ENCODE data around the gene GALNT10. TPM values are rescaled to one million over a fixed set of nuclear protein-coding genes. Genes with fewer than 3 reads are reported as not detected.

Gene GALNT10
- total and polyA plus RNA-seq, 2 of the 4 experiments (the other 2 are of a cell fraction), result 46.2 to 67.0 TPM

DNA sequence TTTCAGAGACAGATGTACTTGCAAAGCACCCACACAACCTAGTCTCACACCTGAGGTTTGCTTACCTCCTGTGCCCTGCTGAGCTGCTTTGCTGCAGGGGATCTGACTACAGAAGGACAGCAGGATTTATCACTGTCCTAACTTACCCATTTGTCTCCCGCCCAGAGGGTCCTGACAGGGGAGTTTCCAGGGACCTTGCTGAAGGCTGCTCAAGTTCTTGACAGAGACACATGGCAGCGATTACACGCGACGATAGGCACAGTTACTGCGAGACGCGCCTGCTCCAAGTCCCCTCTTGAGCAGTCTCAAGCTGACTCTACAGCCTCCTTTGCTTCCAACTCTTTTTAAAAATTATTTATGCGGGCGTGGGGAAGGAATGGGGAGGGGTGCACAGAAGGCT is 24.6 kb upstream of the GALNT10 start:
- no peaks in the 10 kb centered on the region for H3K79me1 ChIP-seq (ENCODE audit: low read depth in 1 of 2, low read length in 2 of 2)
- no peak overlapping the region for H3K23ac ChIP-seq (ENCODE audit: low read depth, low read length)
- no peak overlapping the region for H4K5ac ChIP-seq (ENCODE audit: low read depth, low read length)
- H2BK120ac ChIP-seq (ENCODE audit: low read depth, low read length), result no peak overlapping the region
- no peak for TF ChIP-seq NFE2L2 (IDR thresholded peaks at IDR 0.05; ENCODE audit: low read depth, low read length)
- no peak for TF ChIP-seq POLR2A (IDR thresholded peaks at IDR 0.05; ENCODE audit: low read depth, low read length)
- TF ChIP-seq, protein P1, sequence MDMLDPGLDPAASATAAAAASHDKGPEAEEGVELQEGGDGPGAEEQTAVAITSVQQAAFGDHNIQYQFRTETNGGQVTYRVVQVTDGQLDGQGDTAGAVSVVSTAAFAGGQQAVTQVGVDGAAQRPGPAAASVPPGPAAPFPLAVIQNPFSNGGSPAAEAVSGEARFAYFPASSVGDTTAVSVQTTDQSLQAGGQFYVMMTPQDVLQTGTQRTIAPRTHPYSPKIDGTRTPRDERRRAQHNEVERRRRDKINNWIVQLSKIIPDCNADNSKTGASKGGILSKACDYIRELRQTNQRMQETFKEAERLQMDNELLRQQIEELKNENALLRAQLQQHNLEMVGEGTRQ (IDR thresholded peaks at IDR 0.05; ENCODE audit: low read depth, low read length), result no peak
- TF ChIP-seq, protein P2, sequence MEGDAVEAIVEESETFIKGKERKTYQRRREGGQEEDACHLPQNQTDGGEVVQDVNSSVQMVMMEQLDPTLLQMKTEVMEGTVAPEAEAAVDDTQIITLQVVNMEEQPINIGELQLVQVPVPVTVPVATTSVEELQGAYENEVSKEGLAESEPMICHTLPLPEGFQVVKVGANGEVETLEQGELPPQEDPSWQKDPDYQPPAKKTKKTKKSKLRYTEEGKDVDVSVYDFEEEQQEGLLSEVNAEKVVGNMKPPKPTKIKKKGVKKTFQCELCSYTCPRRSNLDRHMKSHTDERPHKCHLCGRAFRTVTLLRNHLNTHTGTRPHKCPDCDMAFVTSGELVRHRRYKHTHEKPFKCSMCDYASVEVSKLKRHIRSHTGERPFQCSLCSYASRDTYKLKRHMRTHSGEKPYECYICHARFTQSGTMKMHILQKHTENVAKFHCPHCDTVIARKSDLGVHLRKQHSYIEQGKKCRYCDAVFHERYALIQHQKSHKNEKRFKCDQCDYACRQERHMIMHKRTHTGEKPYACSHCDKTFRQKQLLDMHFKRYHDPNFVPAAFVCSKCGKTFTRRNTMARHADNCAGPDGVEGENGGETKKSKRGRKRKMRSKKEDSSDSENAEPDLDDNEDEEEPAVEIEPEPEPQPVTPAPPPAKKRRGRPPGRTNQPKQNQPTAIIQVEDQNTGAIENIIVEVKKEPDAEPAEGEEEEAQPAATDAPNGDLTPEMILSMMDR (conservative IDR thresholded peaks at IDR 0.05; ENCODE audit: low read depth, low read length), result no peak
- no peak for TF ChIP-seq RAD21 (IDR thresholded peaks at IDR 0.05; ENCODE audit: low read length)
- TF ChIP-seq MXI1 (IDR thresholded peaks at IDR 0.05; ENCODE audit: borderline replicate concordance, low read depth, low read length), result no peak
- TF ChIP-seq, protein P3, sequence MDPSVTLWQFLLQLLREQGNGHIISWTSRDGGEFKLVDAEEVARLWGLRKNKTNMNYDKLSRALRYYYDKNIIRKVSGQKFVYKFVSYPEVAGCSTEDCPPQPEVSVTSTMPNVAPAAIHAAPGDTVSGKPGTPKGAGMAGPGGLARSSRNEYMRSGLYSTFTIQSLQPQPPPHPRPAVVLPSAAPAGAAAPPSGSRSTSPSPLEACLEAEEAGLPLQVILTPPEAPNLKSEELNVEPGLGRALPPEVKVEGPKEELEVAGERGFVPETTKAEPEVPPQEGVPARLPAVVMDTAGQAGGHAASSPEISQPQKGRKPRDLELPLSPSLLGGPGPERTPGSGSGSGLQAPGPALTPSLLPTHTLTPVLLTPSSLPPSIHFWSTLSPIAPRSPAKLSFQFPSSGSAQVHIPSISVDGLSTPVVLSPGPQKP (IDR thresholded peaks at IDR 0.05; ENCODE audit: borderline replicate concordance, low read depth, low read length), result no peak
- no peak for TF ChIP-seq MAFK (IDR thresholded peaks at IDR 0.05; ENCODE audit: low read depth, low read length)
- no peak for TF ChIP-seq RCOR1 (IDR thresholded peaks at IDR 0.05; ENCODE audit: insufficient replicate concordance, low read length)
- no peak for TF ChIP-seq MAZ (IDR thresholded peaks at IDR 0.05; ENCODE audit: borderline replicate concordance, low read depth, low read length)
- no peak for TF ChIP-seq FOS (IDR thresholded peaks at IDR 0.05; ENCODE audit: low read depth, low read length)
- no peak for TF ChIP-seq SMC3 (IDR thresholded peaks at IDR 0.05; ENCODE audit: low read depth, low read length)
- TF ChIP-seq CHD1 (IDR thresholded peaks at IDR 0.05; ENCODE audit: low read depth, low read length), result no peak
- TF ChIP-seq CEBPB (IDR thresholded peaks at IDR 0.05; ENCODE audit: low read depth, low read length), result no peak
- no peak for TF ChIP-seq RFX5 (IDR thresholded peaks at IDR 0.05; ENCODE audit: low read depth, low read length)
- TF ChIP-seq BHLHE40 (IDR thresholded peaks at IDR 0.05; ENCODE audit: low read depth, low read length), result no peak
- no peak overlapping the region for H3K27ac ChIP-seq (ENCODE audit: insufficient read depth, low read length)
- no CpG with 5 or more reads among the region's 10 CpGs for WGBS, 2 experiments (ENCODE audit: extremely low coverage in 2 of 2, insufficient read length in 1 of 2)
- H3K14ac ChIP-seq (replicated peaks; ENCODE audit: low read depth, low read length), result no peak overlapping the region
- in situ Hi-C loops (cut with MboI; ENCODE audit: low sequenced_read_pairs), result no loop called here
- H2BK15ac ChIP-seq (ENCODE audit: low read depth, low read length), result no peak overlapping the region
- no peaks in the 10 kb centered on the region for H3K9me3 ChIP-seq (ENCODE audit: control insufficient read depth, insufficient read depth, low read length)
- peaks cover 39% of the 10 kb centered on the region for H3K27me3 ChIP-seq (ENCODE audit: control insufficient read depth, insufficient read depth, low read length)
- no peak overlapping the region for H3K4me3 ChIP-seq (ENCODE audit: insufficient read depth, low read depth, low read length)
- ChIA-PET POLR2A (ENCODE audit: unreplicated experiment) (no interaction called here), CTCF (no interaction called here)
- intact Hi-C loops (cut with micrococcal nuclease), result no loop called here
- H3K4me2 ChIP-seq (ENCODE audit: low read depth, low read length), result no peak overlapping the region
- no peak overlapping the region for H4K8ac ChIP-seq (ENCODE audit: low read depth in 2 of 2, low read length in 2 of 2)
- no peak overlapping the region for H2AK9ac ChIP-seq (replicated peaks; ENCODE audit: low read depth, low read length, poor library complexity)
- no peak overlapping the region for H2AK5ac ChIP-seq (ENCODE audit: low read depth, low read length)
- no peaks in the 10 kb centered on the region for H3K4me1 ChIP-seq (ENCODE audit: control insufficient read depth, insufficient read depth, low read length)
- no peak overlapping the region for H3K4ac ChIP-seq (ENCODE audit: low read depth, low read length)
- H2BK20ac ChIP-seq (ENCODE audit: low read depth, low read length), result no peak overlapping the region
- no peak overlapping the region for H3K9ac ChIP-seq (ENCODE audit: low read depth, low read length)
- ATAC-seq (ENCODE audit: low read depth), result no peak
- dilution Hi-C loops (cut with HindIII; ENCODE audit: low sequenced_read_pairs, unreplicated experiment), result no loop called here
- no peaks in the 10 kb centered on the region for H3K36me3 ChIP-seq (ENCODE audit: control insufficient read depth, insufficient read depth, low read length)
- H3K18ac ChIP-seq (ENCODE audit: low read depth, low read length), result no peak overlapping the region
- BruUV-seq (replicated peaks), result no TSS peak
- peak overlapping the region; percentile 29 for H2AFZ ChIP-seq (replicated peaks; ENCODE audit: low read length, poor library complexity)
- no peaks in the 10 kb centered on the region for H4K20me1 ChIP-seq (ENCODE audit: insufficient read depth, low read length)
- peaks cover 3% of the 10 kb centered on the region; the same call in 1 of the 2 replicates for H3K9me1 ChIP-seq (ENCODE audit: insufficient read depth, low read length)
- no peak overlapping the region for H2BK5ac ChIP-seq (ENCODE audit: low read depth, low read length, poor library complexity, severe bottlenecking)
- DNase-seq, result no peak
- no peak overlapping the region for H4K91ac ChIP-seq (ENCODE audit: insufficient read depth, low read depth, low read length)
- no peak overlapping the region for H3K56ac ChIP-seq (ENCODE audit: extremely low read depth, insufficient read depth, low read length)

Data from IMR-90 (cell line).